DMS114 treated with DMSO at 0.1 percent for 48 hours (cell line): ENCODE data around the gene C17orf75.

Experiments
- DNase-seq: peaks from one replicate; lab custom pipeline; 2025; ENCODE audit not compliant: unreplicated experiment; lab: John Stamatoyannopoulos, UW

Gene C17orf75

GRCh38 chr17:32305049-32305448 lies 36.9 kb downstream of the C17orf75 start:
- DNase-seq: no peak

- DNase-seq: no peak
Observed at GRCh38 chr17:32303781-32304288, 38.1 kb downstream of the C17orf75 start.

GRCh38 chr17:32302860-32303649 lies 38.9 kb downstream of the C17orf75 start:
- DNase-seq: no peak

GRCh38 chr17:32302037-32302436 lies 39.9 kb downstream of the C17orf75 start:
- DNase-seq: no peak

GRCh38 chr17:32299580-32300164 lies 42.3 kb downstream of the C17orf75 start:
- no peak for DNase-seq

- DNase-seq: no peak
Observed at GRCh38 chr17:32298721-32299579, 43.0 kb downstream of the C17orf75 start.

- peak; percentile 21 for DNase-seq
Observed at GRCh38 chr17:32298298-32298697, 43.7 kb downstream of the C17orf75 start.

- no peak for DNase-seq
Observed at GRCh38 chr17:32297860-32298259, 44.1 kb downstream of the C17orf75 start.

- DNase-seq: no peak
Observed at GRCh38 chr17:32297424-32297823, 44.5 kb downstream of the C17orf75 start.

GRCh38 chr17:32292094-32292493 lies 49.9 kb downstream of the C17orf75 start:
- no peak for DNase-seq

GRCh38 chr17:32289471-32290070 lies 52.4 kb downstream of the C17orf75 start:
- DNase-seq: no peak

GRCh38 chr17:32288615-32289014 lies 53.4 kb downstream of the C17orf75 start:
- DNase-seq: no peak

GRCh38 chr17:32287804-32288511 lies 54.0 kb downstream of the C17orf75 start:
- no peak for DNase-seq

- no peak for DNase-seq
Observed at GRCh38 chr17:32286518-32286900, 55.5 kb downstream of the C17orf75 start.

GRCh38 chr17:32285746-32286517 lies 56.0 kb downstream of the C17orf75 start:
- no peak for DNase-seq

- DNase-seq: no peak
Observed at GRCh38 chr17:32285306-32285705, 56.7 kb downstream of the C17orf75 start.

- no peak for DNase-seq
Observed at GRCh38 chr17:32283745-32284201, 58.2 kb downstream of the C17orf75 start.

GRCh38 chr17:32281011-32281451 lies 60.9 kb downstream of the C17orf75 start:
- DNase-seq: no peak

- DNase-seq: no peak
Observed at GRCh38 chr17:32279891-32280716, 61.9 kb downstream of the C17orf75 start.
